K562 (cell line): Measurements from ENCODE around the gene ETS2. TPM values are rescaled to one million over a fixed set of nuclear protein-coding genes. Genes with fewer than 3 reads are reported as not detected.

ENCODE experiments used
- BACH1 ChIP-seq: fragments of 200-800 bp; sonication (Bioruptor generic); IDR thresholded peaks from 2 replicates; pipeline ENCODE4 v1.6.1; 2016; ENCODE audit warnings: missing genetic modification characterization, missing compliant biosample characterization
- CBX8 ChIP-seq: fragments of 200-600 bp; sonication (generic); IDR thresholded peaks from 2 replicates; pipeline ENCODE4 v1.6.1; 2012; ENCODE audit warnings: borderline replicate concordance, mixed run types, low read depth, mild to moderate bottlenecking, moderate library complexity, mixed read lengths, low read length, control low read depth, inconsistent platforms; ENCODE audit not compliant: poor library complexity, severe bottlenecking; ENCODE audit errors: extremely low read depth
- DMBX1 ChIP-seq: fragments of 250-450 bp; sonication (Bioruptor Pico); IDR thresholded peaks from 2 replicates; pipeline ENCODE4 v1.8.0; 2022; ENCODE audit warnings: inconsistent platforms, mild to moderate bottlenecking, moderate library complexity, borderline replicate concordance
- GABPB1 ChIP-seq: sonication (generic); formaldehyde crosslinking; IDR thresholded peaks from 2 replicates; pipeline ENCODE4 v1.8.0; 2022; ENCODE audit warnings: mild to moderate bottlenecking, missing genetic modification reagents
- HMBOX1 ChIP-seq: sonication (generic); IDR thresholded peaks from 2 replicates; pipeline ENCODE4 v1.6.1; 2016
- MEIS2 ChIP-seq: fragments of 450-650 bp; IDR thresholded peaks from 2 replicates; pipeline ENCODE4 v1.6.1; 2014; ENCODE audit warnings: mild to moderate bottlenecking; ENCODE audit not compliant: partially characterized antibody
- POLR2AphosphoS2 ChIP-seq: IDR thresholded peaks from 2 replicates; pipeline ENCODE4 v1.6.1; 2012; ENCODE audit warnings: low read length, improper control_type of control experiment
- PRMT5 ChIP-seq: sonication (generic); formaldehyde crosslinking; IDR thresholded peaks from 2 replicates; pipeline ENCODE4 v1.5.0; 2020; ENCODE audit warnings: missing genetic modification reagents
- RBM17 ChIP-seq: fragments of 200-400 bp; formaldehyde crosslinking; IDR thresholded peaks from 2 replicates; pipeline ENCODE4 v1.6.1; 2017; ENCODE audit warnings: low read depth, mild to moderate bottlenecking, low read length, borderline replicate concordance
- RREB1 ChIP-seq: fragments of 250-450 bp; sonication (Bioruptor Pico); IDR thresholded peaks from 2 replicates; pipeline ENCODE4 v1.4.0; 2020
- TAF9B ChIP-seq: fragments of 450-650 bp; IDR thresholded peaks from 2 replicates; pipeline ENCODE4 v1.6.1; 2018; ENCODE audit warnings: mild to moderate bottlenecking; ENCODE audit not compliant: partially characterized antibody
- TSHZ1 ChIP-seq: fragments of 250-450 bp; sonication (Bioruptor Pico); IDR thresholded peaks from 2 replicates; pipeline ENCODE4 v1.4.0; 2020; ENCODE audit warnings: mild to moderate bottlenecking, moderate library complexity
- ZNF280A ChIP-seq: fragments of 450-650 bp; IDR thresholded peaks from 2 replicates; pipeline ENCODE4 v1.6.1; 2018; ENCODE audit warnings: mild to moderate bottlenecking, low read depth; ENCODE audit not compliant: partially characterized antibody
- ZNF584 ChIP-seq: fragments of 200-800 bp; sonication (Bioruptor generic); IDR thresholded peaks from 2 replicates; pipeline ENCODE4 v1.6.1; 2016; ENCODE audit warnings: low read depth, mild to moderate bottlenecking, missing genetic modification characterization, missing compliant biosample characterization
- polyA plus RNA-seq, 8 experiments: library from polyadenylated mRNA; depleted of rRNA in 4 of 8; stranded (reverse) in 5 of 8; unstranded in 3 of 8; fragments of >200 nt; fragmentation: Nextera tagmentation in 2 of 8; fragmentation: Illumina TruSeq in 1 of 8; extraction: Ambion mirVana in 2 of 8; extraction: Trizol in 1 of 8; gene quantifications; 2 replicates each; pipeline versions ENCODE4 v1.2.1 to v1.2.3, GENCODE V29; 2011 to 2014; ENCODE audit warnings: inconsistent platforms in 1 of 8, missing spikeins in 1 of 8
- total RNA-seq, 7 experiments: library from RNA; depleted of rRNA in 6 of 7; stranded (reverse); fragments of >200 nt in 6 of 7; fragmentation: Illumina TruSeq in 2 of 7; extraction: Trizol in 2 of 7; gene quantifications; 2 replicates each; pipeline versions ENCODE4 v1.2.1 to v1.2.3, GENCODE V29; 2011 to 2021; ENCODE audit warnings: low replicate concordance in 1 of 7

ETS2 gene
- total and polyA plus RNA-seq, 9 of the 15 experiments (the other 6 are each of a cell fraction or from before 2014, with no cell fraction given), result 1.7 to 24.4 (median 12.2) TPM

- TF ChIP-seq CBX8, result no peak
- TF ChIP-seq BACH1 (tag), result no peak
- TF ChIP-seq RREB1 (CRISPR knock-in tag), result no peak
- TF ChIP-seq PRMT5 (CRISPR knock-in tag), result no peak
- no peak for TF ChIP-seq ZNF584
- no peak for TF ChIP-seq RBM17
- TF ChIP-seq GABPB1 (CRISPR knock-in tag), result no peak
- no peak for TF ChIP-seq TAF9B
- TF ChIP-seq DMBX1 (CRISPR knock-in tag), result 0 out of 2 replicates have a peak, but pooled peaks have one; percentile 33
- TF ChIP-seq TSHZ1 (CRISPR knock-in tag), result no peak
- TF ChIP-seq HMBOX1, result peak; percentile 76
- no peak for TF ChIP-seq MEIS2
- no peak for TF ChIP-seq POLR2AphosphoS2
- no peak for TF ChIP-seq ZNF280A
Measured at GRCh38 chr21:38798481-38798882, 7.2 kb upstream of the ETS2 start (continued).
